ENCODE measurements around the gene LRRN2.

- TF ChIP-seq POLR2A (IDR thresholded peaks at IDR 0.05) (no peak), CTCF (IDR thresholded peaks at IDR 0.05) (no peak)
Measured at GRCh38 chr1:204648576-204648975, 37.0 kb downstream of the LRRN2 start.

All from body of pancreas (tissue), 4 donors.